CD14-positive monocyte (primary cell): ENCODE measurements around the gene SYMPK. TPM values are rescaled to one million over a fixed set of nuclear protein-coding genes. Genes with fewer than 3 reads are reported as not detected.

Source experiments
- DNase-seq, 3 donors: peaks; one replicate each; pipeline ENCODE4 v3.0.0-alpha.2; 2011 to 2022
- H2AFZ ChIP-seq: 2 replicates; pipeline ENCODE4 v1.6.0; 2012; ENCODE audit warnings: mild to moderate bottlenecking, low read depth, low read length, inconsistent platforms; ENCODE audit not compliant: insufficient read depth, poor library complexity, severe bottlenecking
- H3K27ac ChIP-seq, 2 donors: 1 replicate in 1 of 2; 2 replicates in 1 of 2; pipeline ENCODE4 v1.5.1; 2012 to 2013; ENCODE audit warnings: low read length in 2 of 2, control low read depth in 1 of 2, inconsistent platforms in 1 of 2, low read depth in 1 of 2, mild to moderate bottlenecking in 1 of 2
- H3K27me3 ChIP-seq, 2 donors: one replicate each; pipeline versions ENCODE4 v1.6.0 to v1.6.1; 2011 to 2013; ENCODE audit warnings: low read length in 2 of 2; ENCODE audit not compliant: control insufficient read depth in 2 of 2, insufficient read depth in 2 of 2
- H3K36me3 ChIP-seq, 2 donors: replicated peaks in 1 of 2; 1 replicate in 1 of 2; 2 replicates in 1 of 2; pipeline versions ENCODE4 v1.5.1 to v1.6.1; 2012 to 2013; ENCODE audit warnings: low read length in 2 of 2, control low read depth in 1 of 2, inconsistent platforms in 1 of 2, mild to moderate bottlenecking in 1 of 2; ENCODE audit not compliant: insufficient read depth in 2 of 2, control insufficient read depth in 1 of 2
- H3K4me1 ChIP-seq, 2 donors: 1 replicate in 1 of 2; 2 replicates in 1 of 2; pipeline versions ENCODE4 v1.5.1 to v1.6.1; 2012 to 2013; ENCODE audit warnings: low read length in 2 of 2, control low read depth in 1 of 2, inconsistent platforms in 1 of 2, mild to moderate bottlenecking in 1 of 2, moderate library complexity in 1 of 2; ENCODE audit not compliant: insufficient read depth in 2 of 2, control insufficient read depth in 1 of 2
- H3K4me2 ChIP-seq: replicated peaks from 2 replicates; pipeline ENCODE3; 2012; ENCODE audit warnings: low read length, moderate library complexity, mild to moderate bottlenecking; ENCODE audit not compliant: poor library complexity, severe bottlenecking; ENCODE audit errors: extremely low read depth
- H3K4me3 ChIP-seq, 3 experiments: fragments of 200-600 bp in 1 of 3; sonication (generic) in 1 of 3; replicated peaks in 1 of 3; 1 replicate in 2 of 3; 2 replicates in 1 of 3; pipeline ENCODE4 v1.5.1; 2011 to 2013; ENCODE audit warnings: low read length in 3 of 3, mild to moderate bottlenecking in 3 of 3, control low read depth in 2 of 3, low read depth in 2 of 3, inconsistent platforms in 1 of 3, moderate library complexity in 1 of 3
- H3K79me2 ChIP-seq: 2 replicates; pipeline ENCODE4 v1.6.0; 2012; ENCODE audit warnings: mild to moderate bottlenecking, control low read depth, inconsistent platforms, low read length, moderate library complexity; ENCODE audit not compliant: insufficient read depth
- H3K9ac ChIP-seq: 2 replicates; pipeline ENCODE4 v1.6.0; 2017; ENCODE audit warnings: low read length, mild to moderate bottlenecking; ENCODE audit not compliant: insufficient read depth, poor library complexity, severe bottlenecking
- H3K9me3 ChIP-seq, 2 donors: replicated peaks in 1 of 2; 1 replicate in 1 of 2; 2 replicates in 1 of 2; pipeline versions ENCODE4 v1.5.1 to v1.6.1; 2012 to 2013; ENCODE audit warnings: low read length in 2 of 2, control low read depth in 1 of 2; ENCODE audit not compliant: control insufficient read depth in 1 of 2, insufficient read depth in 1 of 2
- H4K20me1 ChIP-seq: 2 replicates; pipeline ENCODE4 v1.6.0; 2012; ENCODE audit warnings: mild to moderate bottlenecking, low read length, control low read depth, moderate library complexity; ENCODE audit not compliant: insufficient read depth
- H3K27ac Mint-ChIP-seq, 7 donors: one replicate each; pipeline ENCODE4 v1.8.0; 2020; ENCODE audit warnings: mild to moderate bottlenecking in 7 of 7, mixed read lengths in 7 of 7, moderate library complexity in 6 of 7, inconsistent platforms in 2 of 7
- H3K27me3 Mint-ChIP-seq, 3 donors: one replicate each; pipeline ENCODE4 v1.8.0; 2021 to 2022; ENCODE audit warnings: low read depth in 3 of 3, mild to moderate bottlenecking in 3 of 3, mixed read lengths in 3 of 3, moderate library complexity in 3 of 3, inconsistent platforms in 1 of 3
- H3K36me3 Mint-ChIP-seq, 2 donors: one replicate each; pipeline ENCODE4 v1.8.0; 2020; ENCODE audit warnings: mixed read lengths in 2 of 2, inconsistent platforms in 1 of 2, mild to moderate bottlenecking in 1 of 2
- H3K4me1 Mint-ChIP-seq: one replicate; pipeline ENCODE4 v1.8.0; 2020; ENCODE audit warnings: mild to moderate bottlenecking, mixed read lengths
- H3K4me3 Mint-ChIP-seq, 2 donors: one replicate each; pipeline ENCODE4 v1.8.0; 2020; ENCODE audit warnings: mild to moderate bottlenecking in 2 of 2, mixed read lengths in 2 of 2, moderate library complexity in 1 of 2
- H3K9me3 Mint-ChIP-seq, 7 donors: one replicate each; pipeline ENCODE4 v1.8.0; 2020 to 2022; ENCODE audit warnings: mixed read lengths in 7 of 7, mild to moderate bottlenecking in 6 of 7, moderate library complexity in 6 of 7, inconsistent platforms in 2 of 7
- CTCF ChIP-seq: fragments of 200-600 bp; IDR thresholded peaks from one replicate; pipeline ENCODE4 v1.8.0; 2022; ENCODE audit warnings: antibody characterized with exemption, mild to moderate bottlenecking
- WGBS: methylation state at CpG from one replicate; pipeline ENCODE4 v1.1.5; 2013; ENCODE audit warnings: missing lambda C conversion rate; ENCODE audit not compliant: insufficient coverage; 5-methylcytosine and 5-hydroxymethylcytosine counted together
- intact Hi-C, 2 donors: fragments of 100-400 bp; cut with micrococcal nuclease; formaldehyde crosslinking; loops; one replicate each; pipeline versions ENCODE4 v1.15.0 to v1.15.1; 2023
- polyA plus RNA-seq, 3 donors: library from polyadenylated mRNA; depleted of rRNA in 1 of 3; unstranded in 2 of 3; stranded (reverse) in 1 of 3; fragments of 300-500 nt in 2 of 3; fragments of >200 nt in 1 of 3; fragmentation: Illumina TruSeq in 2 of 3; gene quantifications; 1 replicate in 2 of 3; 2 replicates in 1 of 3; pipeline ENCODE4 v1.2.3, GENCODE V29; 2012 to 2021

SYMPK gene
- polyA plus RNA-seq, 3 donors: 5.6 to 96.1 (median 15.7) TPM

- H2AFZ ChIP-seq: no peak overlapping the region
- peaks cover 96 to 100% (median 97%) of the 10 kb centered on the region in 3 donors for H3K27me3 Mint-ChIP-seq
- H3K27me3 ChIP-seq: peaks cover 66 to 97% of the 10 kb centered on the region in 2 donors
- no peaks in the 10 kb centered on the region for H3K36me3 ChIP-seq
- H3K4me3 ChIP-seq: no peak overlapping the region
- no peaks in the 10 kb centered on the region for H3K79me2 ChIP-seq
- peaks cover 3 to 47% (median 23%) of the 10 kb centered on the region in 7 donors for H3K9me3 Mint-ChIP-seq
- TF ChIP-seq CTCF: no peak
- H3K4me1 ChIP-seq: peaks cover 3 to 10% of the 10 kb centered on the region in 2 donors
- H3K4me2 ChIP-seq: no peak overlapping the region
- peaks cover 15 to 43% of the 10 kb centered on the region in 2 donors for H3K9me3 ChIP-seq
- WGBS: 83% methylated on average over 5 of the region's 5 CpGs
- H3K27ac ChIP-seq: no peak overlapping the region
- H3K36me3 Mint-ChIP-seq: peaks cover 29 to 30% of the 10 kb centered on the region in 2 donors
- intact Hi-C loops: no loop called here
- no peak for DNase-seq
- peak overlapping the region in 1 of 2 donors; percentile 68 for H3K4me3 Mint-ChIP-seq
- peaks cover 5% of the 10 kb centered on the region for H3K4me1 Mint-ChIP-seq
- H4K20me1 ChIP-seq: peaks cover 94% of the 10 kb centered on the region
- H3K9ac ChIP-seq: no peak overlapping the region
- no peak overlapping the region for H3K27ac Mint-ChIP-seq
These were observed 77.8 kb downstream of the SYMPK start for GRCh38 chr19:45785097-45785496.

- Mint-ChIP-seq H3K27ac (no peak overlapping the region), H3K27me3 (peaks cover 96 to 100% (median 97%) of the 10 kb centered on the region in 3 donors), H3K4me1 (peaks cover 13% of the 10 kb centered on the region), H3K36me3 (peaks cover 21 to 28% of the 10 kb centered on the region in 2 donors), H3K9me3 (peaks cover 3 to 48% (median 26%) of the 10 kb centered on the region in 7 donors), H3K4me3 (peak overlapping the region in 1 of 2 donors; percentile 82)
- peaks cover 67 to 100% of the 10 kb centered on the region in 2 donors for H3K27me3 ChIP-seq
- no peak overlapping the region for H2AFZ ChIP-seq
- H3K4me2 ChIP-seq: no peak overlapping the region
- H3K27ac ChIP-seq: no peak overlapping the region
- no peaks in the 10 kb centered on the region for H3K36me3 ChIP-seq
- peaks cover 17 to 44% of the 10 kb centered on the region in 2 donors for H3K9me3 ChIP-seq
- no peak for DNase-seq
- H3K4me1 ChIP-seq: peaks cover 7 to 18% of the 10 kb centered on the region in 2 donors
- H3K9ac ChIP-seq: no peak overlapping the region
- intact Hi-C loops: no loop called here
- peaks cover 98% of the 10 kb centered on the region for H4K20me1 ChIP-seq
- no peaks in the 10 kb centered on the region for H3K79me2 ChIP-seq
- 85% methylated on average over 4 of the region's 4 CpGs for WGBS
- no peak overlapping the region for H3K4me3 ChIP-seq
- TF ChIP-seq CTCF: no peak
These were observed 78.9 kb downstream of the SYMPK start for GRCh38 chr19:45784096-45784495.
